GM21423 (cell line): ENCODE data around the gene KRT6A.

Experiments used
- ATAC-seq: cut with Tn5 transposase; IDR thresholded peaks from one replicate; pipeline ENCODE4 v1.9.1; 2021; ENCODE audit warnings: mild to moderate bottlenecking, moderate library complexity; ENCODE audit not compliant: unreplicated experiment

KRT6A gene

DNA sequence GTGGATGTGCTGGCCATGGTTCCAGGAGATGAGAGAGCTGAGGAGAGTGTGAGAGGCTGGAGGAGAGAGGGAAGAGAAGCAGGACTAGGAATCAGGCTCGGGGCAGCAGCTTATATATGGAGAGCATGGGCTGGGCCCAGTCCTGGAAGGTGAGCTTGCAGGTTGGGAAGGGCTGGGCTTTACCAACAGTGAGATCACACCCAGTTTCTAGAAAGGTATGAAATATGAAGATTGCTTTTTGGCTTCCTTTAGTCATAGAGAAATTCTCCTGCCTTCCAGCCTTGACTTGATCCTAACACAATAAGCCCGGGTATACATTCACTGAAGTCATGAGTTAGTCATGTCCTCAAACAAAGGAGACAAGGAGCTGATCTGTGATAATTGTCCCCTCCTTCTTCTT, at the start of gene KRT6A:
TSS of gene KRT6A (minus strand) at position 86 of the 400 bp plus-strand sequence. CDS start at position 17, 69 bp downstream.
- ATAC-seq = no peak

DNA sequence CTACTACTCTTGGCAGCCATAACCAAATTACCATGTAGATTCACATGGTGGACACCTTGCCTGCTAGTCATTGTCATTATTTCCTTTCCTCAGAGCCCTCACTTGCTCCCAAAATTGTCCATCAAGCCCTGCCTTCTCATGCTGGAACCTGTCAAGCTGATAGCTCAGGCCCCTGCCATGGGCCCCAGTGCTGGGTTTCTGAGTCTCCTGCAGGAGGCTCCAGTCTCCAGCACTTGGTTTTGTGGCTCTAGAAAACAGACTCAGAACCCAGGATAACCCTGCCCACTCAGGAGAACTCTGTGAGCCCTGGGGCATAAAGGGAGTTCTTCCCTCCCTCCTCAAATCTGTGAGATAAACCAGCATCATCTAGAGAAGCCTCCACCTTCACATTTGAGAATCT, 49.1 kb upstream of the KRT6A start:
- no peak for ATAC-seq

DNA sequence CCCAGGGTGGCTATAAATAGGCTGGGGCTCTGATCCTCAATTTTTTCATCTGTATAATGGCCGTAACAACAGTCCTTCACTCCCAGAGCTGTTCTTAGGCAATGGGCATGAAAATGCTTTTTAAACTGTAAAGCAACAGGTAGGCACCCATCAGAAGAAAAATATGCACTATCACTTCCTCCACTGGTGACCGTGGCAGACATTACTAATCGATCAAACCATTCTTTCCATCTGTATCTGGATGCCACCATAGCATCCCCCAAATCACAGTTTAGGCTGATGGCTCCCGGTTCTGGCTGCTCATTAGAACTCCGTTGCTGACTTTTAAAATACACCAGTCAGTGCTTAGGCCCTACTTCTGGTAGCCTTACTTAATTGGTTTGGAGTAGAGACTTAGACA, 48.7 kb upstream of the KRT6A start:
- ATAC-seq = no peak

DNA sequence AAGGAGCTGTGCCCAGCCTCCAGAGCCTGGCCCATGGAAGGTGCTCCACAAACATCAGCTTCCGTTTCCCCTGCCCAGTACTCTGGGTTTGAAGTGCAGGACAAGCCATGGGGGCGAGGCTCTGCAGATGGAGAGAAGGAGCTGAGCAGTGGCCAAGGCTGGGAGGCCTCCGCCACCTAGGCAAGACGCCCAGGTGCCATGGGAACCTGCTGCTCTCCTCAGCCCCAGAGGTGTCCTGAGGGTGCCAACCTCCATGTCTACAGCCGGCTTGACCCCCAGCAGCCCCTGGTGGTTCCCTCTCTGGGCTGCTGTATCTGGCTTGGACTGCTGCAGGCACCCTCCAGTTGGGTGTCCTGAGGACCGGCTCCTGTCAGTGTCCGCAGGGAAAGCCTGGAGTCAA, 47.5 kb upstream of the KRT6A start:
- no peak for ATAC-seq

DNA sequence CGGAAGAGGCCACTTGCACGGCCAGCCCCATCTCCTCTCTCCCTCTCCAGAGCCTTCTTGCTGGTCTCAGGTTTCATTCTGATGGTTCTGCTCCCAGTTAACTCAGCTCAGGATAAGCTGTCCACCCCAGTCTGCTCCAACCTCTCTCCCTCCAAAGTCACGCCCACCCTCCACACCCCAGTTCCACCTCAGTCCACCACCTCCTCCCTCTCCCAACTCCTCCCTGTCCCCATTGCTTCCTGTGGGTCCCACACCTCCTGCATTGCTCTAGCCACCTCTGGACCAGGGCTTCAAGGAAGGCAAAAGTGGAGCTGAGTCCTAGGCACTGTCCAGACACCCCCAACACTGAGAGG, 46.7 kb upstream of the KRT6A start:
- no peak for ATAC-seq

DNA sequence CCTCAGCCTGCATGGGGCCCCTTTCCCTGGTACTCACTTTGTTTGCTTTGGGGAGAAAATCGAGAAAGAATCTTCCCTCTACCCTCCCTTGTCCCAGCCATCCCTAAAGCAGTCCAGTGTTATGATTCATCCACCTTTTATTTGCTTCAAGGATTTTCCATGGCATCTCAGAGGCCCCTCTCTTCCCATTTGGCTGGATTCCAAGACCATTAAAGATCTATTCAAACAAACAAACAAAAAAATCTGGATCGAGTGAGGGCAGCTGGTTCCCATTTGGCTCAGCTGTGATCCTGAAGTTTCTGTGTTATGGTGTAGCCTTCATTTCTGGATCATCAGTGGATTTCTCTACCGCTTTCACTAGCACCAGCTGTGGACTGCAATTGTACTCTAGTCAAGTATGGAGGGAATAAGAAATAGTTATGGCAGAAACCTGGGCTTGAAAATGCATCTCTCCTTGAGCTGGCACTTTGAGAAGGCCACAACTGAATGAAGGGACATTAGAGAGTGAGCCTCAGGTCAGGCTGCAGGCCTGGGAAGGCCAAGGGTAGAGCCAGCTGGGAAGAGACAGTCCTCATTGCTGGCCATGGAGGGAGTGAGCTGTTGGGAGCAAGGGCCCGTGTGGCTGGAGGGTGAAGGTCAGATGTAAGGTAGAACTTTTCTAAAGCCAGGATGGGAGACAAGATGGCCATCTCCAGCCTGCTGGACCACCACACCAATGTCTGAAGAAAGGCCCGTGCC, 46.2 kb upstream of the KRT6A start:
- ATAC-seq = no peak

DNA sequence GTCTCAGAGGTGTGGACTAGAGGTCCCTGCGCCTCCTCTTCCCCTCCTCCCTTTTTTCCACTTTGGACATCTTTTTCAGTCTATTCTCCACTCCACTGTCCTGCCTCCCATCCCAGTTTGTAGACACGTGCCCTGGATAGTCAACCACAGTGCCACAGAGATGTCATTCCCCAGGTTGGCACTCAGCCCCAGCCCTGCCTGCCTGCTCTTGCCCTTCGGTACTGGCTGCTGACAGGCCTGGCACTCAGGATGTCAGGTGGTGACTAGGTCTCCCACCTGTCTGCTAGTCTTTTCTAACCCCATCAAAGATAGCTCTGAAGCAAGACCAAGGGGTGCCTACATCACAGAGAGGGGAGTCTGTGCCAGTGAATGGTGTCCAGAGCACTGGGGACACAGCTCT, 44.0 kb upstream of the KRT6A start:
- no peak for ATAC-seq

DNA sequence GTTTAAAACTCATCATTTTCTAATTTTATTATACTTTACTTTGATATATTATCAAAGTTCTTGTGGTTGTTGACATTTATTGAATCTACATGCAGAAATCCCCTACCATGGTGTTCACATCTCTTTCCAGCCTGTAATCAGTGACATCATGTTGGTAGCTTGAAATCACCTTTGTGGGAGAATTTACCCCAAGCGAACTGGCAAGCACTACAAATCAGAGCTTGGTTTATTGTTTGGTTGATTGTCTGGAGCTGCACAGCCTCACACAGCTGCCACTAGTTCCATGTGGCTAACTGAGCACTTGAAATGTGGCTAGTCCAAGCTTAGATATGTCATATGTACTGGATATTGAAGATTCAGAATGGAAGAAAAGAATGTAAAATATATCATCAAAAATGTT, 42.5 kb upstream of the KRT6A start:
- ATAC-seq = no peak

DNA sequence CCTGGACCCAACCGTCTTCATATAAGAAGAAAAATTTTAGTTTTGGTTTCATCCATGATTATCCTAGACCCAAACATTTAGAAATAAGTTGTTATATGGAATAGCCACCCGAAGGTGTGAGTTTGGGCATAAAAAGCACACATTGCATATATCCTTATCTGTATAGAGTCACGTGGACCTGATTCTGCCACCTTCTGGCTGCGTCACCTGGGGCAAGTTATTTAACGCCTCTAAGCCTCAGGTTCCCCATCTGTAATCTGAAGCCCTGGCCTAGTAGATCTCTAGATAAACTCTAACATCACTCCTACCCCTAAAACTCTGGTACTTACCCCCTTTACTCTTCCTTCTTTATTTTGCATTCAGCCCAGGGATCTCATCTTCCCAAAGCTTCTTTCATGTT, 41.4 kb upstream of the KRT6A start:
- no peak for ATAC-seq

DNA sequence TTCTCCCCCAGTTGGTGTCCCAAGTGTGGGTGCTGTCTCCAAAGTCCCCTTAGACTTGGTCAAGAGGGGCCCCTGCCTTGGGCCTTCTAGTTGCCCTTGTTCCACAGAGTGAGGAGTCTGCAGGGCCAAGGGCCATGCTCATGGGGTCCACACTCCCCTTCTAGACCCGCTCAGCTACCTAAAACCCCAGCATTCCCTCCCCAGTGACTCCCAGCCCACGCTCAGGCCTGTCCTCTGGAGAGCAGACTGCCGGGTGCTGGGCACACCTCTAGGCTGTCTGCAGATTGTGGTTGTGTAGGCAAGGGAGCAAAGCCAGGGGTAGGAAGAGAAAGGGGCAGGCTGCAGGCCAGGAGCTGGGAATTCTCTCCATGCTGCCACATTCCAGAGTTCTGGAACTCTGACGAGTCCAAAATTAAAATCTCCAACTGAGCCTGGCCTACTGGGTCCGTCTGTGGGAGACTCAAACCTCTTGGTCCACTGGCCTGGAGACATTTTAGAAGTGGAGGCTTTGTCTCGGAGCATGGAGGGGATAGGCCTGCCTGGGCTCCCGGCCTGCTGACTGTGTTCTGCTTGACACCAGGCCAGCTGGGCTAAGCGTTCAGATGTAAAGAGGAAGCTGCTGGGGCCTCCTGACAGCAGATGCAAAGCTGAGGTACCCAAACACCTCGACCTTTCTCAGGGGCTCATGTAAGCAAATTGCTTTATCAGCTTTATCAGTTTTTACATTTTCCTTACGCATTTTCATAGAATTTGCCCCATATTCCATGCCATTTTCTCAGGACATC, 40.8 kb upstream of the KRT6A start:
- no peak for ATAC-seq

DNA sequence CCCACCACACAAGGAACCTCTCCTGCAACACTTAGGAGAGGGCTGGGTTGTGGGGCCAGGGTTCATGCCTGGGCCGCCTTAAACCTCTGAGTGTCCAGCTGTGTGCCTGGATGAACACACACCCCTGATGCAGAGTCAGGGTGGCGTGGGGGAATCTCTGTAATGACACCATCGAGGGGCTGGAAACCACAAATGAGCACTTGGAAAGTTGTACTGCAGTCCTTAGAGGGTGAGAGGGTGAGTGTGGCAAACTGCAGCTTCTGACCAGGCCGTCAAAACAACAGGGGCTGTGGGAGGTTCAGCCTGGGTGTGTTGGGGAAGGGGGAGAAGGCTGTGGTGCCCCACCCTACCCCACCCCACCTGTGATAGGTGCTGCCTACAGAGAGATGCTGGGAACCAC, 39.6 kb upstream of the KRT6A start:
- ATAC-seq = no peak

DNA sequence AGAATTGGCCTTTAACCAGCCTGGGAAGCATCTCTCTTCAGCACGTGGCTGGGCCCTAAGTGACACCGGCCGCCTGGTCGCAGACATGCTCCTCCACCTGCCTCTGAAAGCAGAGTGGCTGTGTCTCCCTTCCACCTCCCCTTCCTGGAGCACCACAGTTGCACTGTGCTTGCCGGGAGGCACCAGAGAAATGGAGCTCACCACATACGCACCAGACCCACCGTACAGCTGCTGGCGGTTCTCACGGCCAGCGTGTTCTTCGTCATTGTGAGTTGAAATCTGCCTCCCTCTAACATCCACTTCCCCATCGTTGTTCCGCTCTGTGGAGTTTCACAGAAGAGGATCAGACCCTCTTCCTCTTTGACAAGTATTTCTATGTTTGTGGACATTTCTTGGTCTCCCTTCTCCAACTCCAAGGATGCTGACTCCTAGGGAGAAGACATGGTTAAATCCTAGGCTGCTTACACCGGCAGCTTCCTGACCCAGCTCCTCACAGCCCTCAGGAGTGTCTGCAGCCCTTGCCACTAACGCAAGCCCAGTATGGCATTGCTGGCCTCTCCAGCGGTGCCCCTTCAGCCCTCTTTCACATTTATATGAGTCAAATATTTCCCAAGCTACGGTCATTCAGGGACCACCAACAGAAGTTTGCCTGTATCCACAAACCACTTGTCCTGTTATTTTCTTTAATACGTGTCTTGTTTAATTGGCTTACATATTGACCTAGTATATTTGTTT, 38.7 kb upstream of the KRT6A start:
- ATAC-seq = no peak

DNA sequence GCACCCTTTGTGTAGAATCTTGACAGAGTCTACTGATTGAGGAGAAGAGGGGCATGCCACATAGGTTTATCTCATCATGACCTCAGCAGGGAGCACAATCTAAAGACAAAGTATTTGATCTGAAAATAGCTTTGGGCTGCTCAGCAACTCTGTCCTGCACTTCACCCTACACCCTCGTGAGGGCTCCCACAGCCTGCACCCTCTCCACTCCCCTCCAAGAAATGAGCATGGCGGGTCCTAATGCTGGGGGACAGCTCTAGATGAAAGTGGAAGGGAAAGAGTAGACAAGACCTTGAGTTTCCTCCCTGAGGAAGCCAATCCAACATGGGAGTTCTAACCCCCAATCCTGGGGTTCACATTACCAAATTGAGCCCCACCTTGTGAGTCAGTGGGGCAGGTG, 37.8 kb upstream of the KRT6A start:
- ATAC-seq = no peak

DNA sequence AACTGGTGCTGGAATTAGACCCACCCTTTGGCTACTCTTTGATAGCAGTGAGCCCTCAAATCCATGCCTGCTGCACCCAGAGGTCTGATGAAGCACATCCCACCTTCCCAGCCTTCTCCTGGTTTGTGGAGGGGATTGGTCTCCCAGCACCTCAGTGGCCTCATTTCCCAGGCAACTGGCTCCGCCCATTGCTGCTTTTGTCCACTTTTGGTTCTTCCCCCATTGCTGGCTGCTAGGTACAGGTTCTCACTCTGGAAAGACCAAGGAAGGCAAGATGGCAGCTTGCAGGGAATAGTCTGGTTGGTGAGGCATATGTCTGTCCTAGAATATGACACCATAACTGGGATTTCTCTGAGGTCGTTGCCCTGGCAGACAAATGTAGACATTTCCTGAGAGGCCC, 37.3 kb upstream of the KRT6A start:
- ATAC-seq = no peak

DNA sequence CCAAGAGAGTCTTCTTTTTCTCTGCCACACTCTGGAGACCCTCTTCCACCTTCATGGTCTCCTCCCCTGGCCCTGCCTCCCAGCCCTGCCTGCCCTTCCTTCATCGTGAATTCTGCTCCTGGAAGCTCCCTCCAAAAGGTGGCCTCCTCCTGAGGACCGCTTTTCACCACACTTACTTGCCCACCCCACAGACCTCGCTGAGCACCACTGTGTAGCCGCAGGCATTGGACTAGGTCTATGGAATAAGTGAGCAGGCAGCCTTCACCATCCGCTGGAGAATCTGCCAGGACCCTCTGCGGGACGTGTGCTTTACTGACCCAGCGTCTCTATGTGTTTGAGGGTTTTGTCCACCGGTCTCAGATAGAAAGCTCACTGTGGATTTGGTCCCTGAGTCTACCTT, 36.8 kb upstream of the KRT6A start:
- no peak for ATAC-seq

DNA sequence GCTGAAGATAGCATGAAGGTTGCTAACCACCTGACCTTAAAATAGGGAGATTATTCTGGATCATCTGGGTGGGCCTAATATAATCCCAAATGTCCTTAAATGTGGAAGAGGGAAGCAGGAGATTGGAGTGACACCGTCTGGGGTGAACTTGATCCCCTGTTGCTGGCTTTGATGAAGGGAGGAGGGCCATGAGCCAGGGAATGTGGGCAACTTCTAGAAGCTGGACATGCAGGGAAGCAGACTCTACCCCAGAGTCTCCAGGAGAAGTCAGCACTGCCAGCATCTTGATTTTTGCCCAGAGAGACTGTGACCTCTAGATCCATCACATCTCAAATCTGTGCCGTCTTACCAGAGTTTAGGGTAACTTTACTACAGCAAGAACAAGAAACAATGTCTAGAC, 36.4 kb upstream of the KRT6A start:
- ATAC-seq = no peak

DNA sequence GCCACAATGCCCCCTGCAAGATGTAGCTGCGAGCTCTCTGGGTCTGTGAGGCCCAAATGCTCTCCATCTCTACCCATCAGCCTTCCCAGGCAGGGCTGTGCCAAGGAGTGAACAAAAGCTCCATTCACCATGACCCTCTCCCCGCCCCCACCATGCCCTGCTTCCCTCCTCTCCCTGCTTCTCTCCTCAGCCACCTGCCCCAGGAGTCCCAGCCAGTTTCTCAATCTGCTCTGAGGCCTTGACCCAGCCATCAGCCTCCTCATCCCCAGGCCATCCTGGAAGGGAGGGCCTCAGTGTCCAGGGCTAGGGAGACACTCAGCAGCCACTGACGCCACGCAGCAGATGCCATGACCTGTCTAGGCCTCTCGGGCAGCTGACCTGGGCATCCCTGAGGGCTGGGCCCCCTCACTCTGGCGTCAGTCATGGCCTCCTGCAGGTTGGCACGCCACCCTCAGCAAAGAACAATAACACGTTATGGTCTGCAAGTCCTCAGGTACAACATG, 35.6 kb upstream of the KRT6A start:
- no peak for ATAC-seq

DNA sequence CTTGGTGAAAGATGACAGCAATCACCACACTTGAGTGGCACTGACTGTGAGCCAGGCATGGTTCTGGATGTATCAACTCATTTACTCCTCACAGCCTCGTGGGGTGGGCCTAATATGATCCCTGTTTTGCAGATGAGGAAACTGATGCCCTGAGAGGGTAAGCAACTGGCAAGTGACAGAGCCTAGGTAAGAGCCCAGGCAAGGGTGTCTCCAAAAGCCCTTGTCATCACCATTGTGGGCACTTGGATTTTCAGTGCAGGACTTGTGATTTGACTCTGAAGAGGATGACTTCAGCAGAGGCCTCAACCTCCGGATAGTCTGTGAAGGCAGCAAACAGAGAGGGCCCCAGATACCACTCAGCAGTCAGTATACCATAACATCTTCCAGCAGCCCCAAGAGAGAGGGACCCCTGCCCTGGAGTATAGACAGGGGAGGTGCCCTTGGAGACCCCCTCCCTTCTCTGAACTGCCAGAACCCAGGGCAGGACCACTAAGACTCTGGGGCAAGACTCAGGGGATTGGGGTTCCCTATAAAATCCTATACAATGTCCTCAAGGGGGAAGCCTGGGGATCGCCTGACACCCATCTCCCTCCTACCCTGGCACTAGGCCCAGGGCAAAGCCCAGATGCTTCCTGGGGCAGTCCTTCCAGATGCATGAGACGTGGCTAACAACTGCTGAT, 34.2 kb upstream of the KRT6A start:
- no peak for ATAC-seq

DNA sequence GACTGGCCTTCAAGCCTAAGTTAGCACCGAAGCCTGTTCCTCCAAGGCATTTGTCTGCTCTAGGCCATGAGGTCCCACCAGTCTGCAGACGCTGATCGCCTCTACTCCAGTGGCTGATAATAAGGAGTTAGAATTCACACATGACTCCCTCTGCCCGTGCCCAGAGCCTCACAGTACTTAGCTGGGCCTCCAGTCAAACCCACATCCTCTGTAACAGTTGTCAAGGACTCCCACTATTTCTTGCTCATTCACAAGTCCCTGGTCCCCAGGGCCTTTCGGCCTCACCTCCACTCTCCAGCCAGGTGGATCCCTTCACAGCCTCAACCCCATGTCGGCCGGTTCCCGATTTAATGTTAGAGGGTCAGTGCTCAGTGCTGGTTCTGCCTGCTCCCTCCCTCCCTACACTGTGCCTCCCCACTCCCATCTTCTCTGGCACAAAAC, 33.5 kb upstream of the KRT6A start:
- ATAC-seq = no peak

DNA sequence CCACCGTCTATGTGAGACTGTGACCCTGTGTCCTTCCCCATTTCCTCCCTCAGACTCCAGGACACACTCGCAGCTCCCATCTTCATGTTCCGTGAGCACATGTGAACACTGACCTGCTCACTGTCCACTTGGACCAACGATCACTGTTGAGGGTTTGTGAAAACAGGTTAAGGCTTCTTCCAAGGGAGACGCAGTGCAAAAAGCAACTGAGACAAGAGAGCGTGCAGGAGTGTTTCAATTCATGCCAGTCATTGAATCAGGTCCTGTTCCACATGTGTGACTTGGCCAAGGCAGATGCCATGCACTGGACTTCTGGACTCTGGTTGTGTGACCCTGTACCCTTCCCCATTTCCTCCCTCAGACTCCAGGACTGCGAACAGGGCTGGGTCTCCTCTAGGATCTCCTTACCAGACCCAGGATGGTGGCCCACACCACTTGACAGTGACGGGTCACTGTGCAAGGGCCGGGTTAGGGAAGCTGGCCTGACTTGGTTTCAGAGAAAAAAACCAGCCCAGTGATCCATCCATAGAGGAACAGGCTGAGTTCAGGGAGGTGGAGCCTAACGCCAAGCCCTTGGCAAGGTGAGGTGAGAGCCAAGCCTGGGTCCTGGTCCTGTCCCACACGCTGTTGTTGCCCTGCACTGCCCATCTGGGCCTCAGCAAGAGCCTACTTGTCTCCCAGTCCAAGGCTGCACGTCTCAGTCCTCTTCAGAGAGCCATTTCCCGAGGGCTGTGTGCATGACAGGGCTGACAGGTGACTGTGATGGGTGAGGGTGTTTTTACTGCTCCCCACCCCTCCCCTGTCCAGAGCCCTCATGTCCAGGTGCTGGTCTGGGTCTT, 32.8 kb upstream of the KRT6A start:
- ATAC-seq = no peak
